ENCODE results near the gene GGCT.

GRCh38 chr7:30553141-30553540 is 48.5 kb upstream of the GGCT start:
- TF ChIP-seq CTCF (IDR thresholded peaks at IDR 0.05) (no peak), TCF7L2 (IDR thresholded peaks at IDR 0.05; ENCODE audit: low read depth, low read length) (no peak), REST (IDR thresholded peaks at IDR 0.05; ENCODE audit: insufficient read depth in 1 of 2, low read depth in 2 of 2, low read length in 1 of 2) (no peak), SIN3A (IDR thresholded peaks at IDR 0.05; ENCODE audit: borderline replicate concordance, insufficient read depth, low read depth, low read length) (no peak), POLR2AphosphoS5 (IDR thresholded peaks at IDR 0.05; ENCODE audit: low read depth, low read length) (no peak)

All from Panc1 (cell line).